Measurements from ENCODE around the gene GPR156. TPM values are rescaled to one million over a fixed set of nuclear protein-coding genes. Genes with fewer than 3 reads are reported as not detected.

GPR156 gene
- total RNA-seq, 1 donor from 2014 or later, result 0.13 TPM

- no peak for DNase-seq (ENCODE audit: low read depth, low spot score)
Observed at GRCh38 chr3:120196333-120196732, 88.7 kb downstream of the GPR156 start.

GRCh38 chr3:120193554-120193953 lies 91.5 kb downstream of the GPR156 start:
- DNase-seq (ENCODE audit: low read depth, low spot score), result no peak

- DNase-seq (ENCODE audit: low read depth, low spot score), result no peak
Observed at GRCh38 chr3:120192579-120192978, 92.4 kb downstream of the GPR156 start.

GRCh38 chr3:120192159-120192558 lies 92.9 kb downstream of the GPR156 start:
- no peak for DNase-seq (ENCODE audit: low read depth, low spot score)

GRCh38 chr3:120182613-120183511 lies 102.2 kb downstream of the GPR156 start:
- peak; percentile 17 for DNase-seq (ENCODE audit: low read depth, low spot score)

- no peak for DNase-seq (ENCODE audit: low read depth, low spot score)
Observed at GRCh38 chr3:120181632-120182031, 103.4 kb downstream of the GPR156 start.

- no peak for DNase-seq (ENCODE audit: low read depth, low spot score)
Observed at GRCh38 chr3:120180731-120181412, 104.2 kb downstream of the GPR156 start.

GRCh38 chr3:120177707-120178306 lies 107.2 kb downstream of the GPR156 start:
- DNase-seq (ENCODE audit: low read depth, low spot score), result no peak

- DNase-seq (ENCODE audit: low read depth, low spot score), result peak; percentile 56
Observed at GRCh38 chr3:120177151-120177550, 107.9 kb downstream of the GPR156 start.

- DNase-seq (ENCODE audit: low read depth, low spot score), result no peak
Observed at GRCh38 chr3:120174811-120175539, 110.0 kb downstream of the GPR156 start.

- no peak for DNase-seq (ENCODE audit: low read depth, low spot score)
Observed at GRCh38 chr3:120173056-120173675, 111.9 kb downstream of the GPR156 start.

- no peak for DNase-seq (ENCODE audit: low read depth, low spot score)
Observed at GRCh38 chr3:120172070-120172469, 113.0 kb downstream of the GPR156 start.

- no peak for DNase-seq (ENCODE audit: low read depth, low spot score)
Observed at GRCh38 chr3:120171134-120171873, 113.7 kb downstream of the GPR156 start.

GRCh38 chr3:120170223-120170622 lies 114.8 kb downstream of the GPR156 start:
- no peak for DNase-seq (ENCODE audit: low read depth, low spot score)

GRCh38 chr3:120169407-120169806 lies 115.6 kb downstream of the GPR156 start:
- no peak for DNase-seq (ENCODE audit: low read depth, low spot score)

- DNase-seq (ENCODE audit: low read depth, low spot score), result no peak
Observed at GRCh38 chr3:120168611-120169010, 116.4 kb downstream of the GPR156 start.

GRCh38 chr3:120168038-120168437 lies 117.0 kb downstream of the GPR156 start:
- no peak for DNase-seq (ENCODE audit: low read depth, low spot score)

- DNase-seq (ENCODE audit: low read depth, low spot score), result no peak
Observed at GRCh38 chr3:120167488-120167887, 117.5 kb downstream of the GPR156 start.

- no peak for DNase-seq (ENCODE audit: low read depth, low spot score)
Observed at GRCh38 chr3:120163816-120164215, 121.2 kb downstream of the GPR156 start.

- DNase-seq (ENCODE audit: low read depth, low spot score), result no peak
Observed at GRCh38 chr3:120163026-120163425, 122.0 kb downstream of the GPR156 start.

Data from pulmonary artery endothelial cell (primary cell).